COLO668 (cell line): ENCODE data around the gene ZNF446.
"Not testable (repeated sequence)": the region's sequence is repeated elsewhere in the genome, so short reads cannot be mapped to it uniquely, and the experiment has no call there.

Experiments
- DNase-seq: peaks from one replicate; lab custom pipeline; 2025; ENCODE audit not compliant: unreplicated experiment; lab: John Stamatoyannopoulos, UW

Gene ZNF446

GRCh38 chr19:58475714-58476497 lies at the start of gene ZNF446:
Gene ZNF446, plus strand, starts transcription at chr19:58476352. Its CDS starts 867 bp downstream, at chr19:58477219.
- DNase-seq: peak; percentile 96

GRCh38 chr19:58428617-58429016 lies 47.5 kb upstream of the ZNF446 start:
- DNase-seq: no peak

GRCh38 chr19:58429745-58430144 lies 46.4 kb upstream of the ZNF446 start:
- no peak for DNase-seq

GRCh38 chr19:58434217-58434616 lies 41.9 kb upstream of the ZNF446 start:
- DNase-seq: no peak

- peak; percentile 94 for DNase-seq
These were observed 36.3 kb upstream of the ZNF446 start, which contains the start of gene ZNF132 for GRCh38 chr19:58439576-58440554. Gene ZNF132, minus strand, starts transcription at chr19:58440153. Its CDS starts 332 bp downstream, at chr19:58439821.

- no peak for DNase-seq
These were observed 35.6 kb upstream of the ZNF446 start for GRCh38 chr19:58440556-58440955.

- not testable (repeated sequence) for DNase-seq
These were observed 33.2 kb upstream of the ZNF446 start for GRCh38 chr19:58442986-58443385.

GRCh38 chr19:58448860-58449259 lies 27.3 kb upstream of the ZNF446 start:
- DNase-seq: not testable (repeated sequence)

- DNase-seq: not testable (repeated sequence)
These were observed 26.2 kb upstream of the ZNF446 start for GRCh38 chr19:58449980-58450379.

GRCh38 chr19:58450856-58451357 lies 25.2 kb upstream of the ZNF446 start:
- DNase-seq: no peak

GRCh38 chr19:58451358-58452101 lies 24.6 kb upstream of the ZNF446 start, which contains the start of gene ZNF324B:
Gene ZNF324B, plus strand, starts transcription at chr19:58451622. Its CDS starts 2,080 bp downstream, at chr19:58453702.
- DNase-seq: peak; percentile 97

- DNase-seq: no peak
These were observed 22.4 kb upstream of the ZNF446 start for GRCh38 chr19:58453743-58454142.

GRCh38 chr19:58455306-58455705 lies 20.8 kb upstream of the ZNF446 start:
- no peak for DNase-seq

GRCh38 chr19:58456111-58456510 lies 20.0 kb upstream of the ZNF446 start:
- no peak for DNase-seq

- no peak for DNase-seq
These were observed 16.1 kb upstream of the ZNF446 start for GRCh38 chr19:58460039-58460438.

GRCh38 chr19:58466089-58466759 lies 9.9 kb upstream of the ZNF446 start:
- no peak for DNase-seq

GRCh38 chr19:58466760-58467589 lies 9.2 kb upstream of the ZNF446 start, which contains the start of gene ZNF324:
Gene ZNF324, plus strand, starts transcription at chr19:58467080. Its CDS starts 2,106 bp downstream, at chr19:58469186.
- DNase-seq: peak; percentile 99

- peak; percentile 31 for DNase-seq
These were observed 7.8 kb upstream of the ZNF446 start for GRCh38 chr19:58468216-58468839.
